Esophagus muscularis mucosa (tissue), 4 donors: ENCODE data around the gene SFXN5. TPM values are rescaled to one million over a fixed set of nuclear protein-coding genes. Genes with fewer than 3 reads are reported as not detected.

Source experiments
- DNase-seq: peaks from one replicate; pipeline ENCODE4 v3.0.0-alpha.2; 2017; ENCODE audit errors: extremely low spot score
- H3K27ac ChIP-seq, 4 donors: fragments of 200-600 bp; sonication (generic); replicated peaks in 1 of 4; 1 replicate in 3 of 4; 2 replicates in 1 of 4; pipeline ENCODE4 v1.5.1; 2016 to 2019; ENCODE audit warnings: mild to moderate bottlenecking in 1 of 4
- H3K27me3 ChIP-seq, 4 donors: fragments of 200-600 bp; sonication (generic); one replicate each; pipeline versions ENCODE4 v1.5.1 to v1.6.0; 2016 to 2019
- H3K36me3 ChIP-seq, 4 donors: fragments of 200-600 bp; sonication (generic); one replicate each; pipeline ENCODE4 v1.5.1; 2016 to 2019
- H3K4me1 ChIP-seq, 4 donors: fragments of 200-600 bp; sonication (generic); one replicate each; pipeline ENCODE4 v1.5.1; 2016 to 2019
- H3K4me3 ChIP-seq, 4 donors: fragments of 200-600 bp; sonication (generic); 1 replicate in 2 of 4; 2 replicates in 2 of 4; pipeline ENCODE4 v1.5.1; 2016 to 2019; ENCODE audit warnings: mild to moderate bottlenecking in 4 of 4, moderate library complexity in 1 of 4
- H3K9me3 ChIP-seq, 4 donors: fragments of 200-600 bp; sonication (generic); 1 replicate in 3 of 4; 2 replicates in 1 of 4; pipeline ENCODE4 v1.5.1; 2016 to 2019
- EP300 ChIP-seq: sonication (generic); formaldehyde crosslinking; IDR thresholded peaks from one replicate; pipeline ENCODE4 v1.6.1; 2017; ENCODE audit warnings: antibody characterized with exemption
- POLR2A ChIP-seq: fragments of 450-650 bp; IDR thresholded peaks from one replicate; pipeline ENCODE4 v1.6.1; 2017; ENCODE audit warnings: antibody characterized with exemption, moderate library complexity, mild to moderate bottlenecking, low read depth
- POLR2AphosphoS5 ChIP-seq, 2 donors: sonication (generic); formaldehyde crosslinking; IDR thresholded peaks; one replicate each; pipeline ENCODE4 v1.6.1; 2017; ENCODE audit warnings: antibody characterized with exemption in 2 of 2
- WGBS: methylation state at CpG from one replicate; pipeline ENCODE4 v1.1.5; 2018; 5-methylcytosine and 5-hydroxymethylcytosine counted together
- intact Hi-C: fragments of 100-400 bp; cut with DNase I; formaldehyde crosslinking; loops from one replicate; pipeline ENCODE4 v1.15.1; 2023
- total RNA-seq, 4 donors: library from RNA; depleted of rRNA; stranded (reverse); fragments of >200 nt; gene quantifications; one replicate each; pipeline versions ENCODE4 v1.1.0 to v1.2.1, GENCODE V29; 2016
- TF ChIP-seq, protein P1 (sequence below), 3 experiments: fragments of 200-600 bp in 2 of 3; fragments of 450-650 bp in 1 of 3; sonication (generic) in 2 of 3; IDR thresholded peaks; one replicate each; pipeline ENCODE4 v1.5.1; 2017 to 2019; ENCODE audit warnings: antibody characterized with exemption in 3 of 3, mild to moderate bottlenecking in 2 of 3, moderate library complexity in 1 of 3

SFXN5 gene
- total RNA-seq, 4 donors from 2014 or later = 5.8 to 10.0 (median 6.8) TPM

DNA sequence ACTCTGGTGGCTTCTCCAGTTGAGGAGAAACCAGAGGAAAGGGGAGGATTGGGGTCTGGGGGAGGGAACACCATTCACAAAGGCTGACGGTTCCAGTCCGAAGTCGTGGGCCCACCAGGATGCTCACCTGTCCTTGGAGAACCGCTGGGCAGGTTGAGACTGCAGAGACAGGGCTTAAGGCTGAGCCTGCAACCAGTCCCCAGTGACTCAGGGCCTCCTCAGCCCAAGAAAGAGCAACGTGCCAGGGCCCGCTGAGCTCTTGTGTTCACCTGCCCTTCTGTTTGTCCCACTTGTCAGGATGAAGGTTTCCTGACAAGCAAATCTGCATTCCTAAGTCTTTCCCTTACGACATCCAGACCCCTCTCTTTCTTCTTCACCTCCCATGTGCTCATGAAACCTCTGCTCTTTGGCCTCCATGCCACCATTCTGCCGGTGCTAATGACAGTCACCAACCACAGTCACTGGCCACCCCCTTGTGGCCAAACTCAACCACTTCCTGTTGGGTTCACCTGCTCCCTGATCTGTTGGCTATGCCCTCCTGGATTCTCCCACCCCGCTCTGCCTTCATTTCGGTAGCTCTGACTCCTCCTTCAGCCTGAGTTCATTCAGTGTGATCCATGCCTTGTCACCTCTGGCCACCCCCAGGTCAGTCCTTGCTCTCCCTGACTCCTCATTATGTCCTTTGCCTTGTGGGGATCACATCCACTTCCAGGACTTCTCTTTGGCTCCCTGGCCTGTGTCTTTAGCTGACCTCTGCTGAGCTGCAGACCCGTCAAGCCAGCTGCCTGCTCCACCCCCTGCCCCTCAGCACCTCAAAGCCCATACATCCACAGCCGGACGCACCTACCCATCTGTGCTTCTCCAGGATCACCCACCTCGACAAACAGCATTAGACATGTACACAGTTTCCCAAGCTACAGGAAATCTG is 136.6 kb downstream of the SFXN5 start:
- DNase-seq = no peak
- H3K36me3 ChIP-seq = no peaks in the 10 kb centered on the region
- H3K27ac ChIP-seq = no peak overlapping the region
- H3K4me3 ChIP-seq = no peak overlapping the region
- TF ChIP-seq POLR2AphosphoS5 (IDR thresholded peaks at IDR 0.05) = no peak
- TF ChIP-seq, protein P1, sequence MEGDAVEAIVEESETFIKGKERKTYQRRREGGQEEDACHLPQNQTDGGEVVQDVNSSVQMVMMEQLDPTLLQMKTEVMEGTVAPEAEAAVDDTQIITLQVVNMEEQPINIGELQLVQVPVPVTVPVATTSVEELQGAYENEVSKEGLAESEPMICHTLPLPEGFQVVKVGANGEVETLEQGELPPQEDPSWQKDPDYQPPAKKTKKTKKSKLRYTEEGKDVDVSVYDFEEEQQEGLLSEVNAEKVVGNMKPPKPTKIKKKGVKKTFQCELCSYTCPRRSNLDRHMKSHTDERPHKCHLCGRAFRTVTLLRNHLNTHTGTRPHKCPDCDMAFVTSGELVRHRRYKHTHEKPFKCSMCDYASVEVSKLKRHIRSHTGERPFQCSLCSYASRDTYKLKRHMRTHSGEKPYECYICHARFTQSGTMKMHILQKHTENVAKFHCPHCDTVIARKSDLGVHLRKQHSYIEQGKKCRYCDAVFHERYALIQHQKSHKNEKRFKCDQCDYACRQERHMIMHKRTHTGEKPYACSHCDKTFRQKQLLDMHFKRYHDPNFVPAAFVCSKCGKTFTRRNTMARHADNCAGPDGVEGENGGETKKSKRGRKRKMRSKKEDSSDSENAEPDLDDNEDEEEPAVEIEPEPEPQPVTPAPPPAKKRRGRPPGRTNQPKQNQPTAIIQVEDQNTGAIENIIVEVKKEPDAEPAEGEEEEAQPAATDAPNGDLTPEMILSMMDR (IDR thresholded peaks at IDR 0.05) = peak in 1 of 3 experiments; percentile 5
- no peaks in the 10 kb centered on the region for H3K9me3 ChIP-seq
- peaks cover 0 to 16% (median 12%) of the 10 kb centered on the region in 4 donors for H3K4me1 ChIP-seq
- intact Hi-C loops = no loop called here
- peaks cover 0 to 44% (median 0%) of the 10 kb centered on the region in 4 donors for H3K27me3 ChIP-seq
- 89% methylated on average over 14 of the region's 14 CpGs for WGBS

DNA sequence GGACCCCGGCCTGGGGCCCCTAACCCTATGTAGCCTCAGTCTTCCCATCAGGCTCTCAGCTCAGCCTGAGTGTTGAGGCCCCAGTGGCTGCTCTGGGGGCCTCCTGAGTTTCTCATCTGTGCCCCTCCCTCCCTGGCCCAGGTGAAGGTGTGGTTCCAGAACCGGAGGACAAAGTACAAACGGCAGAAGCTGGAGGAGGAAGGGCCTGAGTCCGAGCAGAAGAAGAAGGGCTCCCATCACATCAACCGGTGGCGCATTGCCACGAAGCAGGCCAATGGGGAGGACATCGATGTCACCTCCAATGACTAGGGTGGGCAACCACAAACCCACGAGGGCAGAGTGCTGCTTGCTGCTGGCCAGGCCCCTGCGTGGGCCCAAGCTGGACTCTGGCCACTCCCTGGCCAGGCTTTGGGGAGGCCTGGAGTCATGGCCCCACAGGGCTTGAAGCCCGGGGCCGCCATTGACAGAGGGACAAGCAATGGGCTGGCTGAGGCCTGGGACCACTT is 137.8 kb downstream of the SFXN5 start:
- Histone ChIP-seq H3K4me1 (peaks cover 0 to 16% (median 12%) of the 10 kb centered on the region in 4 donors), H3K4me3 (no peak overlapping the region), H3K9me3 (no peaks in the 10 kb centered on the region), H3K36me3 (no peaks in the 10 kb centered on the region), H3K27ac (no peak overlapping the region), H3K27me3 (peaks cover 0 to 56% (median 6%) of the 10 kb centered on the region in 4 donors)
- DNase-seq = no peak
- WGBS = 92% methylated on average over 11 of the region's 12 CpGs
- intact Hi-C loops = no loop called here
- TF ChIP-seq POLR2A = no peak
- no peak for TF ChIP-seq EP300
- TF ChIP-seq, protein P1 (IDR thresholded peaks at IDR 0.05) = no peak
- TF ChIP-seq POLR2AphosphoS5 (IDR thresholded peaks at IDR 0.05) = no peak

DNA sequence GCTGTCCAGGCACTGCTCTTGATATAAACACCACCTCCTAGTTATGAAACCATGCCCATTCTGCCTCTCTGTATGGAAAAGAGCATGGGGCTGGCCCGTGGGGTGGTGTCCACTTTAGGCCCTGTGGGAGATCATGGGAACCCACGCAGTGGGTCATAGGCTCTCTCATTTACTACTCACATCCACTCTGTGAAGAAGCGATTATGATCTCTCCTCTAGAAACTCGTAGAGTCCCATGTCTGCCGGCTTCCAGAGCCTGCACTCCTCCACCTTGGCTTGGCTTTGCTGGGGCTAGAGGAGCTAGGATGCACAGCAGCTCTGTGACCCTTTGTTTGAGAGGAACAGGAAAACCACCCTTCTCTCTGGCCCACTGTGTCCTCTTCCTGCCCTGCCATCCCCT is 138.3 kb downstream of the SFXN5 start:
- no peak for DNase-seq
- peaks cover 0 to 16% (median 12%) of the 10 kb centered on the region in 4 donors for H3K4me1 ChIP-seq
- TF ChIP-seq POLR2AphosphoS5 (IDR thresholded peaks at IDR 0.05) = no peak
- TF ChIP-seq, protein P1 (IDR thresholded peaks at IDR 0.05) = no peak
- TF ChIP-seq POLR2A = no peak
- TF ChIP-seq EP300 = no peak

DNA sequence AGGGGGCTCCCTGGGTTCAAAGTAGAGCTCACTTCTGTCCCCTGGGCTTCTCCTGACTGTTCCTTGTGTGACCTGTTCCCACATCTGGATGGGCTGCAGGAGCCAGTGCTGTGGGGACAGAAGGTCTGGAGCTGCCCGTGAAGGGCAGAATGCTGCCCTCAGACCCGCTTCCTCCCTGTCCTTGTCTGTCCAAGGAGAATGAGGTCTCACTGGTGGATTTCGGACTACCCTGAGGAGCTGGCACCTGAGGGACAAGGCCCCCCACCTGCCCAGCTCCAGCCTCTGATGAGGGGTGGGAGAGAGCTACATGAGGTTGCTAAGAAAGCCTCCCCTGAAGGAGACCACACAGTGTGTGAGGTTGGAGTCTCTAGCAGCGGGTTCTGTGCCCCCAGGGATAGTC is 138.7 kb downstream of the SFXN5 start:
- TF ChIP-seq, protein P1 (IDR thresholded peaks at IDR 0.05) = no peak
- TF ChIP-seq POLR2A = no peak
- no peak for TF ChIP-seq POLR2AphosphoS5 (IDR thresholded peaks at IDR 0.05)
- no peak for TF ChIP-seq EP300
- intact Hi-C loops = no loop called here
- DNase-seq = no peak
- peaks cover 0 to 65% (median 9%) of the 10 kb centered on the region in 4 donors for H3K27me3 ChIP-seq
- H3K9me3 ChIP-seq = no peaks in the 10 kb centered on the region
- H3K4me3 ChIP-seq = no peak overlapping the region
- 88% methylated on average over 2 of the region's 4 CpGs for WGBS
- peaks cover 0 to 16% (median 12%) of the 10 kb centered on the region in 4 donors for H3K4me1 ChIP-seq
- no peak overlapping the region for H3K27ac ChIP-seq
- no peaks in the 10 kb centered on the region for H3K36me3 ChIP-seq

More for the DNA sequence above, 138.3 kb downstream of the SFXN5 start:
- H3K4me3 ChIP-seq = no peak overlapping the region
- H3K27ac ChIP-seq = no peak overlapping the region
- no peaks in the 10 kb centered on the region for H3K36me3 ChIP-seq
- H3K9me3 ChIP-seq = no peaks in the 10 kb centered on the region
- intact Hi-C loops = no loop called here
- WGBS = 89% methylated on average over 5 of the region's 5 CpGs
- peaks cover 0 to 61% (median 8%) of the 10 kb centered on the region in 4 donors for H3K27me3 ChIP-seq
